H1 (cell line): ENCODE measurements around the gene CACNA1A. TPM values are rescaled to one million over a fixed set of nuclear protein-coding genes. Genes with fewer than 3 reads are reported as not detected.

Experiments used
- CTCF ChIA-PET: fragments of 300-600 bp; sonication (Branson Sonifier 250); formaldehyde crosslinking; loops from one replicate; lab custom pipeline; 2021; ENCODE audit not compliant: partially characterized antibody; lab: Charles Lee
- POLR2A ChIA-PET: fragments of 300-600 bp; sonication (Branson Sonifier 250); formaldehyde crosslinking; loops from one replicate; lab custom pipeline; 2021; ENCODE audit warnings: inconsistent platforms; ENCODE audit not compliant: partially characterized antibody; lab: Charles Lee
- DNase-seq, 2 experiments: peaks; one replicate each; pipeline versions ENCODE4 v3.0.0 to v3.0.0-alpha.2; 2010 to 2022; ENCODE audit warnings: low spot score in 2 of 2, low read depth in 1 of 2, mixed read lengths in 1 of 2
- FAIRE-seq: peaks from 2 replicates; lab custom pipeline; 2011; peaks lifted over from hg19 to GRCh38; lab: Jason Lieb, UNC
- H2AFZ ChIP-seq: 2 replicates; pipeline ENCODE4 v1.8.1; 2012; ENCODE audit warnings: low read length, inconsistent platforms
- H2AK5ac ChIP-seq: 2 replicates; pipeline ENCODE4 v1.6.1; 2013; ENCODE audit warnings: low read depth, low read length
- H2BK120ac ChIP-seq: replicated peaks from 2 replicates; pipeline ENCODE3; 2013; ENCODE audit warnings: low read depth, low read length, inconsistent platforms
- H2BK12ac ChIP-seq: 2 replicates; pipeline ENCODE4 v1.6.1; 2013; ENCODE audit warnings: low read depth, low read length
- H2BK15ac ChIP-seq: 2 replicates; pipeline ENCODE4 v1.6.1; 2013; ENCODE audit warnings: low read length
- H2BK20ac ChIP-seq: 2 replicates; pipeline ENCODE4 v1.6.1; 2013; ENCODE audit warnings: low read length
- H2BK5ac ChIP-seq: 2 replicates; pipeline ENCODE4 v1.6.1; 2013; ENCODE audit warnings: low read depth, low read length
- H3K14ac ChIP-seq: 2 replicates; pipeline ENCODE4 v1.6.1; 2013; ENCODE audit warnings: inconsistent platforms; ENCODE audit not compliant: insufficient read length
- H3K18ac ChIP-seq: 2 replicates; pipeline ENCODE4 v1.6.1; 2013; ENCODE audit warnings: low read length; ENCODE audit errors: extremely low read depth
- H3K23ac ChIP-seq: 2 replicates; pipeline ENCODE4 v1.6.1; 2013; ENCODE audit warnings: inconsistent platforms; ENCODE audit not compliant: insufficient read length
- H3K23me2 ChIP-seq: 2 replicates; pipeline ENCODE4 v1.6.1; 2013; ENCODE audit warnings: low read depth, low read length
- H3K27ac ChIP-seq: 2 replicates; pipeline ENCODE4 v1.6.1; 2011; ENCODE audit warnings: low read depth, low read length, inconsistent platforms
- H3K27me3 ChIP-seq, 4 experiments: replicated peaks in 1 of 4; 1 replicate in 1 of 4; 2 replicates in 3 of 4; pipeline versions ENCODE4 v1.6.1 to v1.8.1; 2011 to 2013; ENCODE audit warnings: low read length in 3 of 4, mild to moderate bottlenecking in 3 of 4, inconsistent platforms in 2 of 4, mixed read lengths in 2 of 4, moderate library complexity in 1 of 4; ENCODE audit not compliant: control insufficient read depth in 3 of 4, insufficient read depth in 3 of 4; ENCODE audit errors: extremely low read depth in 1 of 4
- H3K36me3 ChIP-seq, 4 experiments: 2 replicates each; pipeline versions ENCODE4 v1.6.1 to v1.8.1; 2011 to 2013; ENCODE audit warnings: mild to moderate bottlenecking in 4 of 4, low read length in 3 of 4, moderate library complexity in 2 of 4, control low read depth in 1 of 4, inconsistent platforms in 1 of 4; ENCODE audit not compliant: insufficient read depth in 4 of 4, control insufficient read depth in 2 of 4
- H3K4ac ChIP-seq: replicated peaks from 2 replicates; pipeline ENCODE3; 2013; ENCODE audit warnings: low read length, low read depth, mixed read lengths, inconsistent platforms; ENCODE audit not compliant: insufficient read length
- H3K4me1 ChIP-seq, 4 experiments: replicated peaks in 1 of 4; 1 replicate in 1 of 4; 2 replicates in 3 of 4; pipeline versions ENCODE4 v1.6.1 to v1.8.1; 2011 to 2013; ENCODE audit warnings: low read length in 3 of 4, inconsistent platforms in 2 of 4, mixed read lengths in 1 of 4; ENCODE audit not compliant: insufficient read depth in 4 of 4, control insufficient read depth in 3 of 4
- H3K4me2 ChIP-seq, 2 experiments: 2 replicates each; pipeline versions ENCODE4 v1.6.1 to v1.8.1; 2011 to 2013; ENCODE audit warnings: low read depth in 2 of 2, low read length in 2 of 2, control low read depth in 1 of 2, inconsistent platforms in 1 of 2, mild to moderate bottlenecking in 1 of 2; ENCODE audit not compliant: insufficient read depth in 1 of 2
- H3K4me3 ChIP-seq, 4 experiments: fragments of 200-600, 300-600 bp in 1 of 4; sonication (generic), shearing (Covaris generic), sonication (Bioruptor Twin) in 1 of 4; 2 replicates each; pipeline versions ENCODE4 v1.5.1 to v1.8.1; 2011 to 2016; ENCODE audit warnings: low read length in 4 of 4, low read depth in 3 of 4, control low read depth in 2 of 4, inconsistent platforms in 2 of 4, mild to moderate bottlenecking in 2 of 4, mixed read lengths in 1 of 4, moderate library complexity in 1 of 4; ENCODE audit not compliant: insufficient read depth in 2 of 4; ENCODE audit errors: extremely low read depth in 1 of 4
- H3K56ac ChIP-seq: replicated peaks from 2 replicates; pipeline ENCODE3; 2013; ENCODE audit warnings: low read depth, mild to moderate bottlenecking, mixed read lengths, low read length, inconsistent platforms; ENCODE audit not compliant: insufficient read length
- H3K79me1 ChIP-seq: 2 replicates; pipeline ENCODE4 v1.6.1; 2013; ENCODE audit warnings: low read depth, low read length, control low read depth
- H3K79me2 ChIP-seq, 2 experiments: 2 replicates each; pipeline versions ENCODE4 v1.6.1 to v1.8.1; 2012 to 2013; ENCODE audit warnings: low read length in 2 of 2, mild to moderate bottlenecking in 2 of 2, inconsistent platforms in 1 of 2; ENCODE audit not compliant: insufficient read depth in 2 of 2, control insufficient read depth in 1 of 2
- H3K9ac ChIP-seq, 4 experiments: replicated peaks in 1 of 4; 1 replicate in 1 of 4; 2 replicates in 3 of 4; pipeline versions ENCODE4 v1.6.1 to v1.8.1; 2011 to 2013; ENCODE audit warnings: low read depth in 3 of 4, low read length in 3 of 4, control low read depth in 2 of 4, mild to moderate bottlenecking in 2 of 4, moderate library complexity in 2 of 4, inconsistent platforms in 1 of 4; ENCODE audit errors: extremely low read depth in 1 of 4
- H3K9me3 ChIP-seq, 2 experiments: 2 replicates each; pipeline versions ENCODE4 v1.6.1 to v1.8.1; 2012 to 2013; ENCODE audit warnings: mild to moderate bottlenecking in 2 of 2, moderate library complexity in 2 of 2, control low read depth in 1 of 2, inconsistent platforms in 1 of 2, low read depth in 1 of 2, low read length in 1 of 2, mixed read lengths in 1 of 2; ENCODE audit not compliant: insufficient read depth in 2 of 2
- H4K20me1 ChIP-seq, 2 experiments: replicated peaks in 1 of 2; 2 replicates each; pipeline versions ENCODE3 to v1.8.1; 2011 to 2013; ENCODE audit warnings: inconsistent platforms in 2 of 2, low read length in 2 of 2, mild to moderate bottlenecking in 1 of 2; ENCODE audit not compliant: insufficient read depth in 2 of 2, control insufficient read depth in 1 of 2
- H4K5ac ChIP-seq: 2 replicates; pipeline ENCODE4 v1.6.1; 2013; ENCODE audit warnings: low read length, low read depth, mixed read lengths, inconsistent platforms; ENCODE audit not compliant: insufficient read length
- H4K8ac ChIP-seq: 2 replicates; pipeline ENCODE4 v1.8.0; 2013; ENCODE audit warnings: mild to moderate bottlenecking, moderate library complexity, low read length, inconsistent platforms; ENCODE audit not compliant: insufficient read depth; ENCODE audit errors: extremely low read depth
- H4K91ac ChIP-seq: replicated peaks from 2 replicates; pipeline ENCODE3; 2013; ENCODE audit warnings: low read length, mixed read lengths, inconsistent platforms; ENCODE audit not compliant: insufficient read length
- FOSL1 ChIP-seq: IDR thresholded peaks from 2 replicates; pipeline ENCODE4 v1.6.1; 2011; ENCODE audit warnings: mild to moderate bottlenecking, low read depth, low read length, moderate library complexity; ENCODE audit not compliant: insufficient read depth
- KDM4A ChIP-seq: IDR thresholded peaks from one replicate; pipeline ENCODE4 v1.7.1; 2012; ENCODE audit warnings: low read depth, mild to moderate bottlenecking, moderate library complexity, low read length, inconsistent platforms; ENCODE audit not compliant: severe bottlenecking
- NANOG ChIP-seq: IDR thresholded peaks from 2 replicates; pipeline ENCODE4 v1.6.1; 2011; ENCODE audit warnings: low read length, low read depth, mild to moderate bottlenecking, inconsistent platforms; ENCODE audit not compliant: insufficient read depth, poor library complexity, severe bottlenecking
- WGBS, 2 experiments: shearing (Covaris generic) in 1 of 2; methylation state at CpG; one replicate each; pipeline versions ENCODE4 v1.1.6 to v1.1.7; 2013 to 2015; ENCODE audit warnings: low lambda C conversion rate in 2 of 2, mixed read lengths in 2 of 2, inconsistent platforms in 1 of 2, low coverage in 1 of 2, missing lambda C conversion rate in 1 of 2; ENCODE audit not compliant: insufficient replicate concordance in 2 of 2, insufficient coverage in 1 of 2, insufficient read length in 1 of 2; ENCODE audit errors: extremely low coverage in 1 of 2, missing lambda C conversion rate in 1 of 2; 5-methylcytosine and 5-hydroxymethylcytosine counted together
- polyA plus RNA-seq, 7 experiments: library from polyadenylated mRNA; depleted of rRNA in 3 of 7; stranded (reverse) in 5 of 7; unstranded in 2 of 7; fragments of >200 nt in 5 of 7; fragments of 200-250 nt in 2 of 7; gene quantifications; 1 replicate in 5 of 7; 2 replicates in 1 of 7; 4 replicates in 1 of 7; pipeline versions ENCODE4 v1.2.1 to v1.2.3, GENCODE V29; 2011 to 2013; ENCODE audit warnings: missing spikeins in 2 of 7, mixed read lengths in 2 of 7
- total RNA-seq: library from RNA; stranded (reverse); fragmentation: NEBNext Ultra II Directional; extraction: Animal tissue kit (Norgen Biotek cat#: 25700); gene quantifications from 2 replicates; pipeline ENCODE4 v1.2.1, GENCODE V29; 2021

Gene CACNA1A
- total and polyA plus RNA-seq, 2 of the 8 experiments (the other 6 are each of a cell fraction or from before 2014, with no cell fraction given): 10.7 to 25.3 TPM

- Histone ChIP-seq H3K14ac (no peak overlapping the region), H2BK5ac (peak overlapping the region; percentile 44; the same call in 1 of the 2 replicates), H4K91ac (no peak overlapping the region), H3K23me2 (0 out of 2 replicates have a peak, but pooled peaks cover 2% of the 10 kb centered on the region), H4K5ac (no peak overlapping the region), H2AFZ (no peak overlapping the region), H2AK5ac (peak overlapping the region; percentile 75; the same call in 1 of the 2 replicates), H2BK15ac (peak overlapping the region; percentile 97; the same call in 1 of the 2 replicates), H3K23ac (no peak overlapping the region), H2BK120ac (no peak overlapping the region), H3K56ac (no peak overlapping the region), H3K4me2 (no peak overlapping the region), H3K4ac (peak overlapping the region; percentile 69), H2BK12ac (peak overlapping the region; percentile 87; the same call in 1 of the 2 replicates), H3K9me3 (no peaks in the 10 kb centered on the region), H4K8ac (peak overlapping the region; percentile 47; the same call in 1 of the 2 replicates), H2BK20ac (no peak overlapping the region; the same call in 1 of the 2 replicates), H3K79me2 (no peaks in the 10 kb centered on the region), H3K79me1 (no peaks in the 10 kb centered on the region), H3K27me3 (no peaks in the 10 kb centered on the region), H3K4me1 (peaks cover 0 to 10% (median 5%) of the 10 kb centered on the region in 4 experiments; a peak in 4 of 7 replicates), H3K27ac (no peak overlapping the region), H3K4me3 (no peak overlapping the region), H3K36me3 (no peaks in the 10 kb centered on the region; a peak in 1 of 8 replicates), H3K18ac (no peak overlapping the region), H3K9ac (no peak overlapping the region), H4K20me1 (peaks cover 0 to 2% of the 10 kb centered on the region in 2 experiments)
- TF ChIP-seq FOSL1: no peak
- TF ChIP-seq KDM4A: no peak
- TF ChIP-seq NANOG: no peak
- no peak for DNase-seq
- CTCF ChIA-PET: interaction anchor here (0.7 to 9.0 kb wide), 5 partner anchors 16 to 126 kb away, joined by 3 to 89 read pairs (median 5); no protein-coding TSS in a partner anchor
- WGBS, 2 experiments: 94% methylated on average over 15 of the region's 16 CpGs; no CpG with 5 or more reads in 1 of the 2 experiments
- POLR2A ChIA-PET: interaction anchor here (1.3 to 2.0 kb wide), 3 partner anchors 57 to 94 kb away, joined by 3 to 7 read pairs (median 4); partner anchors contain the start of gene NACC1
- FAIRE-seq: no peak
Observed at GRCh38 chr19:13211426-13212308, 294.6 kb downstream of the CACNA1A start.
